Naive thymus-derived CD4-positive, alpha-beta T cell (primary cell): ENCODE data around the gene NR6A1. TPM values are rescaled to one million over a fixed set of nuclear protein-coding genes. Genes with fewer than 3 reads are reported as not detected.
"Not testable (repeated sequence)": the region's sequence is repeated elsewhere in the genome, so short reads cannot be mapped to it uniquely, and the experiment has no call there.

Source experiments
- ATAC-seq: fragments of 150-1000 bp; cut with Tn5 transposase; 2 replicates; pipeline ENCODE4 v1.10.0; 2021; ENCODE audit warnings: mild to moderate bottlenecking, moderate library complexity
- CTCF ChIA-PET: fragments of 350-600 bp; sonication (Branson Sonifier 250); formaldehyde crosslinking; loops from one replicate; lab custom pipeline; 2021; ENCODE audit warnings: antibody characterized with exemption; lab: Charles Lee
- POLR2A ChIA-PET: fragments of 350-600 bp; sonication (Branson Sonifier 250); formaldehyde crosslinking; loops from one replicate; lab custom pipeline; 2021; ENCODE audit warnings: antibody characterized with exemption, inconsistent platforms; lab: Charles Lee
- DNase-seq, 9 donors: peaks; one replicate each; pipeline versions ENCODE4 v3.0.0 to v3.0.0-alpha.2; 2020 to 2022; ENCODE audit warnings: mixed read lengths in 1 of 9
- H3K27ac ChIP-seq: one replicate; pipeline ENCODE4 v1.7.0; 2013; ENCODE audit warnings: mild to moderate bottlenecking, low read depth, low read length, moderate library complexity
- H3K27me3 ChIP-seq, 2 donors: one replicate each; pipeline ENCODE4 v1.7.0; 2013; ENCODE audit warnings: low read length in 2 of 2, mild to moderate bottlenecking in 2 of 2, moderate library complexity in 2 of 2; ENCODE audit not compliant: control insufficient read depth in 2 of 2, insufficient read depth in 2 of 2
- H3K36me3 ChIP-seq, 3 experiments: 1 replicate in 2 of 3; 2 replicates in 1 of 3; pipeline ENCODE4 v1.7.0; 2013; ENCODE audit warnings: low read length in 3 of 3, mild to moderate bottlenecking in 3 of 3, moderate library complexity in 1 of 3; ENCODE audit not compliant: insufficient read depth in 3 of 3, control insufficient read depth in 2 of 3
- H3K4me1 ChIP-seq, 2 donors: one replicate each; pipeline ENCODE4 v1.7.0; 2013; ENCODE audit warnings: low read length in 2 of 2, mild to moderate bottlenecking in 2 of 2, moderate library complexity in 1 of 2; ENCODE audit not compliant: control insufficient read depth in 2 of 2, insufficient read depth in 2 of 2
- H3K4me3 ChIP-seq: 2 replicates; pipeline ENCODE4 v1.7.0; 2013; ENCODE audit warnings: mild to moderate bottlenecking, low read length
- H3K9me3 ChIP-seq, 3 experiments: 1 replicate in 2 of 3; 2 replicates in 1 of 3; pipeline ENCODE4 v1.7.0; 2013; ENCODE audit warnings: low read length in 3 of 3; ENCODE audit not compliant: control insufficient read depth in 2 of 3
- H3K27ac Mint-ChIP-seq, 9 donors: one replicate each; pipeline ENCODE4 v1.8.0; 2020 to 2022; ENCODE audit warnings: mixed read lengths in 9 of 9, mild to moderate bottlenecking in 8 of 9, moderate library complexity in 5 of 9, inconsistent platforms in 2 of 9
- H3K27me3 Mint-ChIP-seq, 5 donors: one replicate each; pipeline ENCODE4 v1.8.0; 2021 to 2022; ENCODE audit warnings: mixed read lengths in 5 of 5, mild to moderate bottlenecking in 1 of 5
- H3K36me3 Mint-ChIP-seq, 5 donors: one replicate each; pipeline ENCODE4 v1.8.0; 2020 to 2022; ENCODE audit warnings: mixed read lengths in 5 of 5, mild to moderate bottlenecking in 3 of 5, inconsistent platforms in 1 of 5
- H3K4me1 Mint-ChIP-seq, 7 donors: one replicate each; pipeline ENCODE4 v1.8.0; 2020 to 2022; ENCODE audit warnings: mixed read lengths in 7 of 7, mild to moderate bottlenecking in 3 of 7, inconsistent platforms in 1 of 7
- H3K4me3 Mint-ChIP-seq, 10 donors: one replicate each; pipeline ENCODE4 v1.8.0; 2020 to 2022; ENCODE audit warnings: mild to moderate bottlenecking in 10 of 10, mixed read lengths in 10 of 10, moderate library complexity in 6 of 10, inconsistent platforms in 2 of 10
- H3K9me3 Mint-ChIP-seq, 11 donors: one replicate each; pipeline ENCODE4 v1.8.0; 2020 to 2022; ENCODE audit warnings: mixed read lengths in 11 of 11, mild to moderate bottlenecking in 4 of 11, inconsistent platforms in 1 of 11, moderate library complexity in 1 of 11
- intact Hi-C, 2 donors: fragments of 100-400 bp; cut with micrococcal nuclease; formaldehyde crosslinking; loops; one replicate each; pipeline ENCODE4 v1.15.1; 2023
- polyA plus RNA-seq, 2 donors: library from polyadenylated mRNA; unstranded; fragments of 300-500 nt; fragmentation: Illumina TruSeq; gene quantifications; one replicate each; pipeline ENCODE4 v1.2.3, GENCODE V29; 2021
- total RNA-seq, 6 experiments: library from RNA in 5 of 6; stranded (reverse) in 5 of 6; gene quantifications; 1 replicate in 5 of 6; 2 replicates in 1 of 6; pipeline ENCODE4 v1.2.3 and lab custom pipeline; 2021 to 2026

NR6A1 gene
- total and polyA plus RNA-seq, 7 experiments from 2014 or later, result 0.21 to 0.78 (median 0.51) TPM; not detected in 4

DNA sequence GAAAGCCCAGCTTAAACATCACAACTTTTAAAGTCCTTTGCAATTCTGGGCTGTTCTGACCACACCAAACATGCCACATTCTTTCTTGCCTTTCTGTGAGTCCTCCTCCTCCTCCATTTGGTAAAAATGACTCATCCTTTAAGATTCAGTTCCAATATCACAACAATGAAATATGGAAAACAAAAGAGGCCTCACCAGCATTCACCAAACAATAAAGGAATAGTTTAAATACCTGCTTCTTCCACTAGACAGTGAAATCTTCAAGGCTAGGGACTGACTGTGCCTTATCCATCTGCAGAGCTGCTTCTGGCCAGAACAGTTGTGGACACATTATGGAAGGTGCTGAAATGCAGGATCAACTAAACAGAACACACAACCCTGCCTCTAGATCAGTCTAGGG, 36.0 kb downstream of the NR6A1 start:
- DNase-seq, result no peak
- Histone ChIP-seq H3K36me3 (no peaks in the 10 kb centered on the region), H3K9me3 (no peaks in the 10 kb centered on the region), H3K4me3 (no peak overlapping the region), H3K27me3 (no peaks in the 10 kb centered on the region), H3K4me1 (no peaks in the 10 kb centered on the region), H3K27ac (no peak overlapping the region)
- ChIA-PET CTCF (no interaction called here), POLR2A (no interaction called here)
- intact Hi-C loops, result no loop called here
- Mint-ChIP-seq H3K27me3 (peaks cover 5 to 22% (median 14%) of the 10 kb centered on the region in 5 donors), H3K27ac (no peak overlapping the region), H3K4me3 (peak overlapping the region in 1 of 10 donors; percentile 2), H3K9me3 (no peaks in the 10 kb centered on the region), H3K4me1 (peaks cover 0 to 24% (median 0%) of the 10 kb centered on the region in 7 donors), H3K36me3 (no peaks in the 10 kb centered on the region)
- no peak for ATAC-seq

DNA sequence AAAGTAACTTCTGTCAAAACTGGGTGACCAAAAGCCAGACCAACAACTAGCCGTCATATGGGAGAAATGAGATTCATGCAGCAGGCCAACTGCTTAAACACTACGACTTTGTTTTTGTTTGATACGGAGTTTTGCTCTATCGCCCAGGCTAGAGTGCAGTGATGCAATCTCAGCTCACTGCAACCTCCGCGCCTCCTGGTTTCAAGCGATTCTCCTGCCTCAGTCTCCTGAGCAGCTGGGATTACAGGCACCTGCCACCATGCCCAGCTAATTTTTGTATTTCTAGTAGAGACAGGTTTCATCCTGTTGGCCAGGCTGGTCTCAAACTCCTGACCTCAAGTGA, 36.4 kb downstream of the NR6A1 start:
- H3K9me3 ChIP-seq, DNase-seq, H3K4me1 ChIP-seq, ATAC-seq, H3K4me3 ChIP-seq, CTCF ChIA-PET, H3K9me3 Mint-ChIP-seq, H3K27ac Mint-ChIP-seq, H3K36me3 ChIP-seq, H3K27me3 ChIP-seq, H3K36me3 Mint-ChIP-seq, H3K27ac ChIP-seq, intact Hi-C loops, POLR2A ChIA-PET: not testable (repeated sequence)
- Mint-ChIP-seq H3K4me3 (peak overlapping the region in 1 of 10 donors; percentile 2), H3K4me1 (peaks cover 0 to 24% (median 0%) of the 10 kb centered on the region in 7 donors), H3K27me3 (peaks cover 5 to 23% (median 14%) of the 10 kb centered on the region in 5 donors)

DNA sequence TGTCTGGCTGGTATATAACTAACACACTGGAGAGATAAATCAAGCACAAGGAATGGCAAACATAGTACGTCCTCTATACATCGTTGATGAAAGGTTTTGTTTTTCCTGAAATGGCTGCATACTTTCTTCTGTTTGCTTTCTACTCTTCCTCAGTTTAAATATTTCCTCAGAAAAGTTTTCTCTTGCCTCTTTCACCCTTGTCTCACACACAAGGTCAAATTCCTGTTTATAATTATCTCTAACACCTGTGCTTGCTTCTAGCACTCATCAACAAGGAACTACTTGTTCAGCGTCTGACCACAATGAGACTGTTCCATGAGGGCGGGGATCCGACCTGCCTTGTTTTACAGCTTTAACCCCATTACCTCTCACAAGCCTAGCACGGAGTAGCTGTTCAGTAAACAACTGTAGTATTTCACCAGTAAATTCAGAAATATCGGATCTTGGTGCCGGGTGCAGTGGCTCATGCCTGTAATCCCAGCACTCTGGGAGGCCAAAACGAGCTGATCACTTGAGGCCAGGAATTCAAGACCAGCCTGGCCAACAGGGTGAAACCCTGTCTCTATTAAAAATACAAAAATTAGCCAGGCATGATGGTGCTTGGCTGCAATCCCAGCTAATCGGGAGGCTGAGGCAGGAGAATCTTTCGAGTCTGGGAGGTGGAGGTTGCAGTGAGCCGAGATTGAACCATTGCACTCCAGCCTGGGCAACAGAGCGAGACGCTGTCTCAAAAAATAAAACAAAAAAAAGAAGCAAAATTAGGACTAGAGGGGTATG, 37.0 kb downstream of the NR6A1 start:
- Histone ChIP-seq H3K4me1 (no peaks in the 10 kb centered on the region), H3K9me3 (no peaks in the 10 kb centered on the region), H3K27me3 (no peaks in the 10 kb centered on the region), H3K36me3 (no peaks in the 10 kb centered on the region), H3K27ac (no peak overlapping the region), H3K4me3 (no peak overlapping the region)
- CTCF ChIA-PET, result interaction anchor here (0.7 kb wide), 1 partner anchor 10 kb away, joined by 3 read pairs; no protein-coding TSS in a partner anchor
- H3K27me3 Mint-ChIP-seq, result peaks cover 5 to 23% (median 14%) of the 10 kb centered on the region in 5 donors
- no peaks in the 10 kb centered on the region for H3K36me3 Mint-ChIP-seq
- peak overlapping the region in 1 of 9 donors; percentile 63 for H3K27ac Mint-ChIP-seq
- H3K4me1 Mint-ChIP-seq, result peaks cover 0 to 24% (median 0%) of the 10 kb centered on the region in 7 donors
- no peak for DNase-seq
- POLR2A ChIA-PET, result no interaction called here
- no peaks in the 10 kb centered on the region for H3K9me3 Mint-ChIP-seq
- H3K4me3 Mint-ChIP-seq, result no peak overlapping the region
- no peak for ATAC-seq
- intact Hi-C loops, result no loop called here

DNA sequence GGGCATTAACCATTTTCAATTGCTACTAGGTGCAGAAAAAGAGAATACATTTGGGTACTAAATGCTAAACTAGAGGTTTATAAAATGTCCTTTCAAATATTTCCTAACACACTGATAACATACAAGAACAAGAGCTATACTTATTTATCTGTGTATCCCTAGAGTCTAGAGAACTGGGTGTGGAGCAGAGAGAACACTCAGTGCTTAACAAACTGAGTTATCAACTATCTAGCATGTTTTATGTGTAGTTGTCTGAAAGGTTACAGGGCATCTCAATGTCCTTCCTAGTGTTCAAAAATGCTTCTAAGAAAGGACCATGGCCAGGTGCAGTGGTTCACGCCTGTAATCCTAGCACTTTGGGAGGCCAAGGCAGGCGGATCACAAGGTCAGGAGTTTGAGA, 40.3 kb downstream of the NR6A1 start:
- DNase-seq (no peak), ATAC-seq (no peak)
- H3K27me3 Mint-ChIP-seq, result peaks cover 5 to 23% (median 9%) of the 10 kb centered on the region in 5 donors
- no peaks in the 10 kb centered on the region for H3K4me1 ChIP-seq
- H3K27me3 ChIP-seq, result no peaks in the 10 kb centered on the region
- H3K4me3 Mint-ChIP-seq, result no peak overlapping the region
- H3K27ac Mint-ChIP-seq, result no peak overlapping the region
- H3K36me3 ChIP-seq, result no peaks in the 10 kb centered on the region
- no peaks in the 10 kb centered on the region for H3K9me3 ChIP-seq
- intact Hi-C loops, result no loop called here
- H3K36me3 Mint-ChIP-seq, result no peaks in the 10 kb centered on the region
- peaks cover 0 to 17% (median 0%) of the 10 kb centered on the region in 7 donors for H3K4me1 Mint-ChIP-seq
- ChIA-PET POLR2A (no interaction called here), CTCF (interaction anchor here (0.8 to 1.0 kb wide), 2 partner anchors 18 to 114 kb away, joined by 3 read pairs; no protein-coding TSS in a partner anchor)
- no peak overlapping the region for H3K4me3 ChIP-seq
- no peaks in the 10 kb centered on the region for H3K9me3 Mint-ChIP-seq
- H3K27ac ChIP-seq, result no peak overlapping the region

DNA sequence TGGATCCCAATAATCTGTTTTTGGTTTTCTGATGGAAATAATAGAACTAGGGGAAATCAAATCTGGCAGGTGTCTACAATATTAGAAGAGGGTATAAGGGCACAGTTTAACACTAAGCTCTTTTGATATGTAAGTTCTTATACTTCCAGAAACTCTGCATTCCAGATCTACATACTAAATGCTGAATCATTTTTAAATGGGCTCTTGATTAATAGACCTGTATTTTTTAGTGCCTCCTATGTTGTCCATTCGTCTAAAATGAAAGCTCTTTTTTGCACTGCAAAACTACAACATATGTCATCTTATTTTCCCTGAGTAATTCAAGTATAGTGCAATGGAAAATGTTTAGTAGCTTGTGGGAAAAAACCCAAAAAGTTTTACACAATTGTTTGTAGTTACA, 44.2 kb downstream of the NR6A1 start:
- ATAC-seq (no peak), DNase-seq (no peak)
- ChIA-PET POLR2A (no interaction called here), CTCF (no interaction called here)
- Histone ChIP-seq H3K27me3 (no peaks in the 10 kb centered on the region), H3K4me3 (no peak overlapping the region), H3K9me3 (no peaks in the 10 kb centered on the region), H3K27ac (no peak overlapping the region), H3K36me3 (no peaks in the 10 kb centered on the region), H3K4me1 (no peaks in the 10 kb centered on the region)
- H3K4me1 Mint-ChIP-seq, result no peaks in the 10 kb centered on the region
- intact Hi-C loops, result no loop called here
- no peaks in the 10 kb centered on the region for H3K36me3 Mint-ChIP-seq
- H3K27me3 Mint-ChIP-seq, result peaks cover 4 to 13% (median 5%) of the 10 kb centered on the region in 5 donors
- no peak overlapping the region for H3K27ac Mint-ChIP-seq
- no peaks in the 10 kb centered on the region for H3K9me3 Mint-ChIP-seq
- no peak overlapping the region for H3K4me3 Mint-ChIP-seq

DNA sequence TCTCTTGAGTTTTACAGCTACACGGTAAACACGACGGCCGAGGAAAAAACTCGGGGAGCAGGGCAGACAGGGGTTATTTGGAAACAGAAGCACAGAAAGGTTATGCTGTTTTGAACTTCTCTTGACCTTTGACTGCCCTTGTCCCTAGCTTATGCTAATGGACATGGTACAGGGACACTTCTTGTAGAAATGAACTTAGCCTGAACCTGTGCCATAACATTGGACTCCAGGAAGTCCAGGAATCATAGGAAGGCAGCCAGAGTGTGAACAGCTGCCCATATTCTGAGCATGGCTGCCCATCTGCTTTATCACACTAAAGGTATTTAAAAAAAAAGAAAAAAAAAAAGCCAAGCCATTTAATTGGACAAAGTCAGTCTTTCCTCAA, 46.1 kb downstream of the NR6A1 start:
- Mint-ChIP-seq H3K4me3 (no peak overlapping the region), H3K27me3 (peaks cover 0 to 12% (median 0%) of the 10 kb centered on the region in 5 donors), H3K9me3 (peaks cover 0 to under 1% (median 0%) of the 10 kb centered on the region in 11 donors), H3K36me3 (no peaks in the 10 kb centered on the region), H3K4me1 (no peaks in the 10 kb centered on the region), H3K27ac (no peak overlapping the region)
- intact Hi-C loops, result no loop called here
- no peak overlapping the region for H3K27ac ChIP-seq
- no peaks in the 10 kb centered on the region for H3K27me3 ChIP-seq
- ATAC-seq (no peak), DNase-seq (no peak)
- H3K4me1 ChIP-seq, result no peaks in the 10 kb centered on the region
- no peak overlapping the region for H3K4me3 ChIP-seq
- POLR2A ChIA-PET, result no interaction called here
- H3K9me3 ChIP-seq, result no peaks in the 10 kb centered on the region
- H3K36me3 ChIP-seq, result no peaks in the 10 kb centered on the region
- CTCF ChIA-PET, result no interaction called here
